Thyroid gland (tissue), 4 donors: ENCODE results near the gene ZFAND3. TPM values are rescaled to one million over a fixed set of nuclear protein-coding genes. Genes with fewer than 3 reads are reported as not detected.
"Not testable (repeated sequence)": the region's sequence is repeated elsewhere in the genome, so short reads cannot be mapped to it uniquely, and the experiment has no call there.

Source experiments
- DNase-seq, 2 donors: peaks; one replicate each; pipeline ENCODE4 v3.0.0-alpha.2; 2019
- H3K27ac ChIP-seq, 3 donors: fragments of 200-600 bp; sonication (generic); 1 replicate in 2 of 3; 2 replicates in 1 of 3; pipeline ENCODE4 v1.5.1; 2016 to 2019; ENCODE audit warnings: mild to moderate bottlenecking in 1 of 3, moderate library complexity in 1 of 3
- H3K27me3 ChIP-seq: fragments of 200-600 bp; sonication (generic); one replicate; pipeline ENCODE4 v1.5.1; 2019
- H3K36me3 ChIP-seq, 2 donors: fragments of 200-600 bp; sonication (generic); one replicate each; pipeline ENCODE4 v1.5.1; 2016 to 2019
- H3K4me1 ChIP-seq, 2 donors: fragments of 200-600 bp; sonication (generic); one replicate each; pipeline ENCODE4 v1.5.1; 2017 to 2019
- H3K4me3 ChIP-seq, 3 donors: fragments of 200-600 bp; sonication (generic); replicated peaks in 1 of 3; 1 replicate in 2 of 3; 2 replicates in 1 of 3; pipeline ENCODE4 v1.5.1; 2016; ENCODE audit warnings: mild to moderate bottlenecking in 1 of 3
- H3K9me3 ChIP-seq: fragments of 200-600 bp; sonication (generic); one replicate; pipeline ENCODE4 v1.5.1; 2017
- POLR2A ChIP-seq, 2 donors: fragments of 450-650 bp; IDR thresholded peaks; one replicate each; pipeline ENCODE4 v1.6.1; 2017; ENCODE audit warnings: antibody characterized with exemption in 2 of 2, mild to moderate bottlenecking in 2 of 2, moderate library complexity in 1 of 2
- WGBS, 2 donors: methylation state at CpG; one replicate each; pipeline ENCODE4 v1.1.5; 2017; 5-methylcytosine and 5-hydroxymethylcytosine counted together
- intact Hi-C: fragments of 100-400 bp; cut with DNase I; formaldehyde crosslinking; loops from one replicate; pipeline ENCODE4 v1.15.1; 2023
- total RNA-seq, 4 donors: library from RNA; depleted of rRNA; stranded (reverse); fragments of >200 nt; gene quantifications; one replicate each; pipeline ENCODE4 v1.2.3, GENCODE V29; 2016
- TF ChIP-seq, protein P1 (sequence below), 6 experiments: fragments of 200-600 bp in 3 of 6; fragments of 450-650 bp in 3 of 6; sonication (generic) in 3 of 6; IDR thresholded peaks; one replicate each; pipeline ENCODE4 v1.5.1; 2016 to 2019; ENCODE audit warnings: antibody characterized with exemption in 6 of 6, mild to moderate bottlenecking in 2 of 6, inconsistent platforms in 1 of 6, moderate library complexity in 1 of 6

ZFAND3 gene
- total RNA-seq, 4 donors from 2014 or later: 41.3 to 57.7 (median 55.9) TPM

DNA sequence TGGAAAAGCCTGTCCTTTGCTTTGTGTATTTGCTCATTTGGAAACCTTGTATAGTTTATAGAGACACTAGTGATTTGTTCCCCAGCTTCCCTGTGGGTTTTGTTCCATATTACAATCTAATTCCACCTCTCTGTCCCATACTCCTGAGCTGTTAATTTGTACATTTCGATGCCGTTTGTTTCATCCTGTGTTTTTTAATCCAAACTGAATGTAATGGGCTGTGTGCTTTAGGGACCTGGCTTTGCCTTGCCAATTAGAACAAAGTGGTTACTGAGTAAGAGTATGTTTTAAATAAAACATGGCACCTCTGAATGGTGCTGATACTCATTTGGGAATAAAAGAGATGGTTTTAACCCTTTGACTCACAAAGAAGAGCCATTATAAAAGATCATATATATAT, 122.3 kb downstream of the ZFAND3 start:
- DNase-seq: no peak
- H3K27ac ChIP-seq: no peak overlapping the region
- H3K27me3 ChIP-seq: no peaks in the 10 kb centered on the region
- 65 to 78% methylated on average over 2 of the region's 2 CpGs for WGBS, 2 donors
- no peaks in the 10 kb centered on the region for H3K9me3 ChIP-seq
- H3K4me1 ChIP-seq: peaks cover 6 to 47% of the 10 kb centered on the region in 2 donors
- H3K4me3 ChIP-seq: no peak overlapping the region
- no peak for TF ChIP-seq POLR2A (IDR thresholded peaks at IDR 0.05)
- TF ChIP-seq, protein P1, sequence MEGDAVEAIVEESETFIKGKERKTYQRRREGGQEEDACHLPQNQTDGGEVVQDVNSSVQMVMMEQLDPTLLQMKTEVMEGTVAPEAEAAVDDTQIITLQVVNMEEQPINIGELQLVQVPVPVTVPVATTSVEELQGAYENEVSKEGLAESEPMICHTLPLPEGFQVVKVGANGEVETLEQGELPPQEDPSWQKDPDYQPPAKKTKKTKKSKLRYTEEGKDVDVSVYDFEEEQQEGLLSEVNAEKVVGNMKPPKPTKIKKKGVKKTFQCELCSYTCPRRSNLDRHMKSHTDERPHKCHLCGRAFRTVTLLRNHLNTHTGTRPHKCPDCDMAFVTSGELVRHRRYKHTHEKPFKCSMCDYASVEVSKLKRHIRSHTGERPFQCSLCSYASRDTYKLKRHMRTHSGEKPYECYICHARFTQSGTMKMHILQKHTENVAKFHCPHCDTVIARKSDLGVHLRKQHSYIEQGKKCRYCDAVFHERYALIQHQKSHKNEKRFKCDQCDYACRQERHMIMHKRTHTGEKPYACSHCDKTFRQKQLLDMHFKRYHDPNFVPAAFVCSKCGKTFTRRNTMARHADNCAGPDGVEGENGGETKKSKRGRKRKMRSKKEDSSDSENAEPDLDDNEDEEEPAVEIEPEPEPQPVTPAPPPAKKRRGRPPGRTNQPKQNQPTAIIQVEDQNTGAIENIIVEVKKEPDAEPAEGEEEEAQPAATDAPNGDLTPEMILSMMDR (IDR thresholded peaks at IDR 0.05): no peak
- intact Hi-C loops: no loop called here
- no peaks in the 10 kb centered on the region for H3K36me3 ChIP-seq

DNA sequence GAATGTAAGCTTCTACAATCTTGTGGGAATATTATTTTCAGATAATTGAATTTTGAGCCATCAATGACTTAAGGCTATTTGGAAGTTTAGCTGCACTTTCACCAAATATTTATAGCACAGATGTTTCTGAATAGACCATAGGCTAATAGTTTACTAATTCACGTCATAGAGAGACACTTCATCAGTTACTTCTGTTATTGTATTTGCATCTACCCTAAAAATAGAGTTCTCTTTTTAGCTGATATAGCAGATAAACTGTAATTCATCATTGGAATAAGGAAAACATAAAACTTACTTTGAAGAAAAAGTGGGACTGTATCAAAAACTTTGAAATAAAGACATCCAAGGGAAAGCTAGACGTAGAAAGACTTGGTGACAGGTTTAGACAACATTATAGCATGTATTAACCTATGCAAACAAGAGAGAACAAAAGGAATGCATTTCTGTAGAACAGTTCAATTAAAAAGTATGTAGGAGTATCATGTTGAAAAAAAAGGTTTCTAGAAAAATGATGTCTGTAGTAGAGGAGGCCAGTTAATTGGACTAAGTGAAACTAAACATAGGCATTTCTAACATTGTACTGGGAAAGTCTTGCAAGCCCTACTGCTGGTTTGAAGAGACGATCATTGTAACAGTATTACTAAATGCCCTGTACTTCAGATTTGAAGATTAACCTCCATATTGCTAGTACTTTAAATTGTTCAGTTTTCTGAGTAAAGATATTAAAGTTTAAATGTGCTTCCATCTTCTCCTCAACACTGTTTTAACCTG, 123.3 kb downstream of the ZFAND3 start:
- peaks cover 9 to 48% of the 10 kb centered on the region in 2 donors for H3K4me1 ChIP-seq
- WGBS, 2 donors: 80 to 83% methylated on average over 3 of the region's 3 CpGs
- intact Hi-C loops: no loop called here

DNA sequence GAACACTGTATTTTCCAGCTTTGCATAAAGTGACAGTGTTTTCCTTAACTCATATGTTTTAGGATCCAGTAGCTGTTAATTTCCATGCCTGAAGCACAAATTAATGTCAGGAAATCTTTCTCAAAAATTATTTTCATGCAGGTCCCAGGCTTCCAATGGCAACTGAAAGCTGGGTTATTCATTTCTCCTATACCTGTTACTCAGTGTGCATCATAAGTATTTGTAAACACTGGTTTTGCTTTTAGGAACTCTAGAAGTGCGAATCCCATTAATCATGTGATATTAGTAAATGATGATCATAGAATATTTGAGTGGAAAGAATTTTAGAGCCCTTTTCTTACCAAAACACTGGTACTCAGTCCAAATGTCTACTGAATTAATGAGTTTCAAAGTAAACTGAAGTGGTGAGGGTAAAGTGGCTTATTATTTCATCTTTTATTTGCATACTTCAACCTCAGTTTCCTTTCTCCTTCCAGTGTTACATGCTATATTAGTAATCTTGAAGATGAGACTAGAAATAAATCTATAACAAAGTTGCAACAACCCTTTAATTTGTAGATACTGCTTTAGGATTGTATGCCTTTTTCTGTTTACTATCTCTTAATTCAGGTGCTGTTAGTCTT, 124.0 kb downstream of the ZFAND3 start:
- Histone ChIP-seq H3K27ac (no peak overlapping the region), H3K9me3 (no peaks in the 10 kb centered on the region), H3K36me3 (no peaks in the 10 kb centered on the region), H3K27me3 (no peaks in the 10 kb centered on the region), H3K4me3 (no peak overlapping the region), H3K4me1 (peaks cover 9 to 52% of the 10 kb centered on the region in 2 donors)
- DNase-seq: no peak
- TF ChIP-seq, protein P1 (IDR thresholded peaks at IDR 0.05): no peak
- TF ChIP-seq POLR2A (IDR thresholded peaks at IDR 0.05): no peak
- WGBS, 2 donors: 95 to 100% methylated on average over 1 of the region's 1 CpG
- intact Hi-C loops: no loop called here

More for the DNA sequence above, 123.3 kb downstream of the ZFAND3 start:
- Histone ChIP-seq H3K4me3 (no peak overlapping the region), H3K9me3 (no peaks in the 10 kb centered on the region), H3K27me3 (no peaks in the 10 kb centered on the region), H3K36me3 (no peaks in the 10 kb centered on the region), H3K27ac (no peak overlapping the region)
- no peak for TF ChIP-seq POLR2A (IDR thresholded peaks at IDR 0.05)
- TF ChIP-seq, protein P1 (IDR thresholded peaks at IDR 0.05): no peak
- DNase-seq: no peak

DNA sequence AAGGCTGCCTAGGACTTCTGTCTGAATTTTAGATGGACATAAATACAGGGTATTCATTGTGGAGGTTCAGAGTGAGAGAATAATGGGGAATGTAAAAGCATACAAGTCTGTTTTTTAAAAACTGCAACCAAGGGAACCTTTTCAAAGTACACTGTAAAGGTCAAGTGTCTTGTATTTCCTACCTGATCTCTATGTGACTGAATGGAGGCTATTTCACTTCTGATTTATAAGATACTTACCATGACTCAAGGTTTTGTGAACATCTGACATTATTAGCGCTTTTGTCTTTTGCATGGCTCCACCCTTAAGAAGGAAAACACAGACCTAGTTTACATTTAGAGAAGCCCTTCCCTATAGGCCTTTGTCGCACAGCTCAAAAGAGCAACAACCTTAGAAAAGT, 126.5 kb downstream of the ZFAND3 start:
- Histone ChIP-seq H3K36me3 (no peaks in the 10 kb centered on the region), H3K4me3 (no peak overlapping the region), H3K9me3 (no peaks in the 10 kb centered on the region), H3K4me1 (peaks cover 9 to 37% of the 10 kb centered on the region in 2 donors), H3K27me3 (no peaks in the 10 kb centered on the region), H3K27ac (no peak overlapping the region)
- intact Hi-C loops: no loop called here
- 88 to 93% methylated on average over 2 of the region's 2 CpGs for WGBS, 2 donors
- DNase-seq: no peak
- TF ChIP-seq POLR2A (IDR thresholded peaks at IDR 0.05): no peak
- TF ChIP-seq, protein P1 (IDR thresholded peaks at IDR 0.05): no peak

DNA sequence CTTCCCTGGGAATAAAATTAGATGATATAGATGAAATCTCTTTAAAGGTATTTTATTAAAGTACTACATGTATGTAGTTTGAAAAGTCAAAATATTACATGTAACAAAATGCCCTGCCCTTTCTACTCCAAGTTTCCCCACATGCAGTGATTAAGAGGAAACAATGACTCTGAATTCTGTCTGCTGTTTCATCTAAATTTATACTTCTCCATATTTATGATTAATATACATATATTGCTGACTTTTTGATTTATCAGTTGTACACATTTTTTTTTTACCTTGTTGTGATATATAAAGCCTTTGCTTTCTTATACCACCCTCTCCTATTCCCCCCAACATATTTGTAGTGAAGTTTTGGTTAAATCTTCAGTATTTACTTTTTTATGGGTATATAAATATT, 127.9 kb downstream of the ZFAND3 start:
- DNase-seq: no peak
- TF ChIP-seq, protein P1 (IDR thresholded peaks at IDR 0.05): no peak
- no peak for TF ChIP-seq POLR2A (IDR thresholded peaks at IDR 0.05)
- no peak overlapping the region for H3K4me3 ChIP-seq
- H3K9me3 ChIP-seq: no peaks in the 10 kb centered on the region
- peaks cover 9 to 27% of the 10 kb centered on the region in 2 donors for H3K4me1 ChIP-seq
- no peaks in the 10 kb centered on the region for H3K36me3 ChIP-seq
- H3K27me3 ChIP-seq: no peaks in the 10 kb centered on the region
- peak overlapping the region in 1 of 3 donors; percentile 19 for H3K27ac ChIP-seq
- intact Hi-C loops: no loop called here

DNA sequence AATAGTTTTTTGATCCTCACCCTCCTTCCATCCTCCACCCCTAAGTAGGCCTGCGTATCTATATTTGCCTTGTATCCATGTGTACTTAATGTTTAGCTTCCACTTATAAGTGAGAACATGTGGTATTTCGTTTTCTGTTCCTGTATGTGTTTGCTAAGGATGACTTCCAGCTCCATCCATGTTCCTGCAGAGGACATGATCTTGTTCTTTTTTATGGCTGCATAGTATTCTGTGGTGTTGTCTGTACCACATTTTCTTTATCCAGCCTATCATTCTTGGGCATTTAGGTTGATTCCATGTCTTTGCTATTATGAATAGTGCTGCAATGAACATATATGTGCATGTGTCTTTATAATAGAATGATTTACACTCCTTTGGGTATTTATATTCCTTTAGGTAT, 129.1 kb downstream of the ZFAND3 start:
- 95 to 96% methylated on average over 2 of the region's 2 CpGs for WGBS, 2 donors
- H3K9me3 ChIP-seq, H3K4me3 ChIP-seq, DNase-seq, H3K27me3 ChIP-seq, H3K36me3 ChIP-seq, H3K27ac ChIP-seq, intact Hi-C loops: not testable (repeated sequence)
- H3K4me1 ChIP-seq: peaks cover 5 to 19% of the 10 kb centered on the region in 2 donors
